HL-60 (cell line): ENCODE results near the gene STOM.

Source experiments
- DNase-seq, 2 experiments: peaks; one replicate each; pipeline ENCODE4 v3.0.0-alpha.2; 2010 to 2020; ENCODE audit warnings: low read depth in 1 of 2, low spot score in 1 of 2
- H3K27ac ChIP-seq: fragments of 250-450 bp; sonication (Bioruptor Pico); replicated peaks from 2 replicates; pipeline ENCODE4 v1.5.1; 2020; ENCODE audit warnings: mild to moderate bottlenecking, moderate library complexity
- H3K27me3 ChIP-seq: fragments of 250-450 bp; sonication (Bioruptor Pico); 2 replicates; pipeline ENCODE4 v1.5.1; 2021; ENCODE audit warnings: mild to moderate bottlenecking, moderate library complexity; ENCODE audit not compliant: insufficient read depth, poor library complexity, severe bottlenecking
- H3K4me3 ChIP-seq: replicated peaks from 2 replicates; pipeline ENCODE4 v1.5.1; 2011; ENCODE audit warnings: mild to moderate bottlenecking, control low read depth, low read length; ENCODE audit not compliant: insufficient read depth
- GABPA ChIP-seq: IDR thresholded peaks from 2 replicates; pipeline ENCODE4 v1.6.1; 2012; ENCODE audit warnings: low read depth
- POLR2AphosphoS5 ChIP-seq: IDR thresholded peaks from 2 replicates; pipeline ENCODE4 v1.6.1; 2012; ENCODE audit warnings: low read depth
- REST ChIP-seq: IDR thresholded peaks from 2 replicates; pipeline ENCODE4 v1.6.1; 2012; ENCODE audit warnings: low read depth; ENCODE audit not compliant: insufficient replicate concordance
- SPI1 ChIP-seq: IDR thresholded peaks from 2 replicates; pipeline ENCODE4 v1.6.1; 2012; ENCODE audit warnings: low read depth, mild to moderate bottlenecking, borderline replicate concordance
- TF ChIP-seq, protein P1 (sequence below): IDR thresholded peaks from one replicate; pipeline ENCODE4 v1.5.1; 2011; ENCODE audit warnings: low read length, control low read depth, inconsistent platforms; ENCODE audit not compliant: insufficient read depth

Gene STOM

DNA sequence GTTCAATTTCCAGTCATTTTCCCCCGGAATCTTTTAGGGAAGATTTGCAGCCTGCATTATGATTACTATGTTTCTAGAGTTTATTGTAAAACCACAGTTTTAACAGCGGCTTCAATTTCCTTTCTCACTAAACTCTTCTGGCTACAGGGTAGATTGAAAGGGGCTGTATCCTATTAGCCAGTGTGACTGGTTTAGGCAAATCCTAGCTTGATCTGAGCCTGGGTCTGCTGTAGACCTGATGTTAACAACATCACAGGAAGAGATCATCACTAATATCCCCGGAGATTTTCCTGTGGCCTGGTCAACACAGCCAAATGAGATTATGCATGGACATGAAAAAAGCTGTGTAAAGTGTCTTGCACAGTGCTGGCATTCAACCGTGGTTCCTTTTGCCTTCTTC is 33.4 kb downstream of the STOM start:
- no peak for TF ChIP-seq SPI1
- TF ChIP-seq, protein P1, sequence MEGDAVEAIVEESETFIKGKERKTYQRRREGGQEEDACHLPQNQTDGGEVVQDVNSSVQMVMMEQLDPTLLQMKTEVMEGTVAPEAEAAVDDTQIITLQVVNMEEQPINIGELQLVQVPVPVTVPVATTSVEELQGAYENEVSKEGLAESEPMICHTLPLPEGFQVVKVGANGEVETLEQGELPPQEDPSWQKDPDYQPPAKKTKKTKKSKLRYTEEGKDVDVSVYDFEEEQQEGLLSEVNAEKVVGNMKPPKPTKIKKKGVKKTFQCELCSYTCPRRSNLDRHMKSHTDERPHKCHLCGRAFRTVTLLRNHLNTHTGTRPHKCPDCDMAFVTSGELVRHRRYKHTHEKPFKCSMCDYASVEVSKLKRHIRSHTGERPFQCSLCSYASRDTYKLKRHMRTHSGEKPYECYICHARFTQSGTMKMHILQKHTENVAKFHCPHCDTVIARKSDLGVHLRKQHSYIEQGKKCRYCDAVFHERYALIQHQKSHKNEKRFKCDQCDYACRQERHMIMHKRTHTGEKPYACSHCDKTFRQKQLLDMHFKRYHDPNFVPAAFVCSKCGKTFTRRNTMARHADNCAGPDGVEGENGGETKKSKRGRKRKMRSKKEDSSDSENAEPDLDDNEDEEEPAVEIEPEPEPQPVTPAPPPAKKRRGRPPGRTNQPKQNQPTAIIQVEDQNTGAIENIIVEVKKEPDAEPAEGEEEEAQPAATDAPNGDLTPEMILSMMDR: no peak
- DNase-seq: no peak
- Histone ChIP-seq H3K4me3 (no peak overlapping the region), H3K27me3 (no peaks in the 10 kb centered on the region), H3K27ac (no peak overlapping the region)

DNA sequence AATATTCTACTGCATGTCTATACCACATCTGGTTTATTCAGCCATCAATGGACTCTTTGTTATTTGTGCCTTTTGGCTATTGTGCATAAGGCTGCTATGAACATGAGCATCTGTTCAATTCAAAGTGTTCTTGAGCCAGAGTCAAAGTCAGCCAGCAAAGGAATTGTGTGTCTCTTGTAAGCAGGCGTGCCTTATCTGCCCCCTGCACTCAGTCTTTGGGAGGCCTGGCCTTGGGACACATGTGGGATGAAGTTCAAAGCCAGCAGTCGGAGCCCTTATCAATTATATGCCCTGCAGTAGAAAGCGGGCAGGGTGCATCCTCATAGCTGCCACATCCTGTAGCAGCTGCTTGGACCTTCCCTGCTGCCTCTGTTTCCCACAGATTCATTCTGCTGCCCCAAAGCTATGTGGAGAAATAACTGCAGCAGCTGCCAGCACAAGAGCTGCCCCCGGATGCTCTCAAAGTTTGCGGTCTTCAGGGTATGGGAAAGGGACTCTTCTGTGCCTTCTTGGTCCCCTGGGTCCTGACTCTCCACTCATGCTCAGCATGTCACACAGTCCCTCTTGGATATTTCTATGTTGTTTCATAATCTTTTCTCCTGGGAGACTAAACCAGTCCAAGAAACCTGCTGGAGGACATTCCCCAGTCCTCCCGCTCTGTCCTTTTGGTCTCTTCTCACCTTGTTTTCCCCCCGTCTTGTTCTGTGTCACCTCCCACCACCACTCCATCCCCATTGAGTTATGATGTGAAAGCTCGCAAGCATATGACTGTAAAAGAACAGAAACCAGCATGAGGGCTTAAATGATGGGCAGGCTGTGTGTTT is 35.9 kb downstream of the STOM start:
- Histone ChIP-seq H3K27ac (no peak overlapping the region), H3K27me3 (no peaks in the 10 kb centered on the region), H3K4me3 (no peak overlapping the region)
- TF ChIP-seq, protein P1: no peak
- no peak for TF ChIP-seq SPI1
- TF ChIP-seq REST: no peak
- no peak for TF ChIP-seq POLR2AphosphoS5
- no peak for TF ChIP-seq GABPA
- DNase-seq: no peak

- Histone ChIP-seq H3K4me3 (no peak overlapping the region), H3K27ac (no peak overlapping the region), H3K27me3 (no peaks in the 10 kb centered on the region)
- no peak for DNase-seq
- TF ChIP-seq SPI1: no peak
- TF ChIP-seq POLR2AphosphoS5: no peak
Observed at GRCh38 chr9:121331992-121332685, 37.9 kb downstream of the STOM start.

DNA sequence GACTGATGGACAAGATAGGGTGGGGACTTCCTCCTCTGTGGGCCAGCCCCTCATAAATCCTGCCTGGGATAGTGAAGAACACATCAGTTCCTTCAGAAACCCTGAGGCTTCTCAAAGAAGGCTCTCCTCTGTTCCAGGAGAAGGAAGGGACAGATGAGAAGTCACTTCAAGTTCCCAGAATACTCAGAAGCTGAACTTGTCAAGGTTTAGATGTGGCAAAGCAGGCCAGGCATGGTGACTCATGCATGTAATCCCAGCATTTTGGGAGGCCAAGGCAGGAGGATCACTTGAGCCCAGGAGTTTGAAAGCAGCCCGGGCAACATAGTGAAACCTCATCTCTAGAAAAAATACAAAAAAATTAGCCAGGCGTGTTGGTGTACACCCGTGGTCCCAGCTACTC is 38.5 kb downstream of the STOM start:
- DNase-seq: no peak
- Histone ChIP-seq H3K27ac (no peak overlapping the region), H3K4me3 (no peak overlapping the region), H3K27me3 (no peaks in the 10 kb centered on the region)
- TF ChIP-seq POLR2AphosphoS5: no peak
- TF ChIP-seq GABPA: no peak
- no peak for TF ChIP-seq SPI1
- no peak for TF ChIP-seq REST
- TF ChIP-seq, protein P1: no peak
